ENCODE measurements around the gene KCNH4.

Gene KCNH4

GRCh38 chr17:42181851-42182207 is 887 bp upstream of the KCNH4 start:
- no peak for TF ChIP-seq YY1 (IDR thresholded peaks at IDR 0.05; ENCODE audit: insufficient read depth, insufficient read length)
- no peak for TF ChIP-seq ZNF274 (IDR thresholded peaks at IDR 0.05; ENCODE audit: low read depth, low read length)
- no peak for TF ChIP-seq SUZ12 (IDR thresholded peaks at IDR 0.05; ENCODE audit: extremely low read depth, insufficient read depth, insufficient read length)
- no peak overlapping the region for H3K4me3 ChIP-seq (ENCODE audit: insufficient read length, low read depth)
- DNase-seq (ENCODE audit: low read depth, low spot score): no peak
- H3K9me3 ChIP-seq (ENCODE audit: insufficient read depth, low read length): no peaks in the 10 kb centered on the region
- H3K9ac ChIP-seq (ENCODE audit: insufficient read length, low read depth): no peak overlapping the region
- H3K36me3 ChIP-seq (ENCODE audit: insufficient read depth, insufficient read length, low read length): no peaks in the 10 kb centered on the region
- peaks cover 25% of the 10 kb centered on the region for H3K4me1 ChIP-seq (ENCODE audit: insufficient read depth, insufficient read length)
- peaks cover 84% of the 10 kb centered on the region for H3K27me3 ChIP-seq (ENCODE audit: insufficient read depth, insufficient read length)

- H3K9me3 ChIP-seq (ENCODE audit: insufficient read depth, low read length): no peaks in the 10 kb centered on the region
- no peaks in the 10 kb centered on the region for H3K36me3 ChIP-seq (ENCODE audit: insufficient read depth, insufficient read length, low read length)
- peak overlapping the region; percentile 68 for H3K9ac ChIP-seq (ENCODE audit: insufficient read length, low read depth)
- peaks cover 79% of the 10 kb centered on the region for H3K27me3 ChIP-seq (ENCODE audit: insufficient read depth, insufficient read length)
- H3K4me3 ChIP-seq (ENCODE audit: insufficient read length, low read depth): peak overlapping the region; percentile 55
- H3K4me1 ChIP-seq (ENCODE audit: insufficient read depth, insufficient read length): peaks cover 21% of the 10 kb centered on the region
- DNase-seq (ENCODE audit: low read depth, low spot score): no peak
- no peak for TF ChIP-seq ZNF274 (IDR thresholded peaks at IDR 0.05; ENCODE audit: low read depth, low read length)
- no peak for TF ChIP-seq SUZ12 (IDR thresholded peaks at IDR 0.05; ENCODE audit: extremely low read depth, insufficient read depth, insufficient read length)
- TF ChIP-seq YY1 (IDR thresholded peaks at IDR 0.05; ENCODE audit: insufficient read depth, insufficient read length): no peak
Observed at GRCh38 chr17:42180411-42180921, 476 bp downstream of the KCNH4 start.

GRCh38 chr17:42179911-42180410 is 981 bp downstream of the KCNH4 start:
- no peaks in the 10 kb centered on the region for H3K36me3 ChIP-seq (ENCODE audit: insufficient read depth, insufficient read length, low read length)
- no peak for DNase-seq (ENCODE audit: low read depth, low spot score)
- no peak for TF ChIP-seq SUZ12 (IDR thresholded peaks at IDR 0.05; ENCODE audit: extremely low read depth, insufficient read depth, insufficient read length)
- TF ChIP-seq ZNF274 (IDR thresholded peaks at IDR 0.05; ENCODE audit: low read depth, low read length): no peak
- no peak for TF ChIP-seq YY1 (IDR thresholded peaks at IDR 0.05; ENCODE audit: insufficient read depth, insufficient read length)
- no peaks in the 10 kb centered on the region for H3K9me3 ChIP-seq (ENCODE audit: insufficient read depth, low read length)
- H3K9ac ChIP-seq (ENCODE audit: insufficient read length, low read depth): no peak overlapping the region
- peaks cover 74% of the 10 kb centered on the region for H3K27me3 ChIP-seq (ENCODE audit: insufficient read depth, insufficient read length)
- peak overlapping the region; percentile 55 for H3K4me3 ChIP-seq (ENCODE audit: insufficient read length, low read depth)
- H3K4me1 ChIP-seq (ENCODE audit: insufficient read depth, insufficient read length): peaks cover 16% of the 10 kb centered on the region

- H3K4me3 ChIP-seq (ENCODE audit: insufficient read length, low read depth): no peak overlapping the region
- peaks cover 11% of the 10 kb centered on the region for H3K4me1 ChIP-seq (ENCODE audit: insufficient read depth, insufficient read length)
- no peak for DNase-seq (ENCODE audit: low read depth, low spot score)
- H3K27me3 ChIP-seq (ENCODE audit: insufficient read depth, insufficient read length): peaks cover 67% of the 10 kb centered on the region
- no peak overlapping the region for H3K9ac ChIP-seq (ENCODE audit: insufficient read length, low read depth)
- no peaks in the 10 kb centered on the region for H3K9me3 ChIP-seq (ENCODE audit: insufficient read depth, low read length)
- no peaks in the 10 kb centered on the region for H3K36me3 ChIP-seq (ENCODE audit: insufficient read depth, insufficient read length, low read length)
- TF ChIP-seq YY1 (IDR thresholded peaks at IDR 0.05; ENCODE audit: insufficient read depth, insufficient read length) (no peak), SUZ12 (IDR thresholded peaks at IDR 0.05; ENCODE audit: extremely low read depth, insufficient read depth, insufficient read length) (no peak), ZNF274 (IDR thresholded peaks at IDR 0.05; ENCODE audit: low read depth, low read length) (no peak)
Observed at GRCh38 chr17:42179335-42179734, 1.6 kb downstream of the KCNH4 start.

- TF ChIP-seq SUZ12 (IDR thresholded peaks at IDR 0.05; ENCODE audit: extremely low read depth, insufficient read depth, insufficient read length) (no peak), YY1 (IDR thresholded peaks at IDR 0.05; ENCODE audit: insufficient read depth, insufficient read length) (no peak), ZNF274 (IDR thresholded peaks at IDR 0.05; ENCODE audit: low read depth, low read length) (no peak)
- Histone ChIP-seq H3K4me1 (ENCODE audit: insufficient read depth, insufficient read length) (peaks cover 11% of the 10 kb centered on the region), H3K9me3 (ENCODE audit: insufficient read depth, low read length) (no peaks in the 10 kb centered on the region), H3K4me3 (ENCODE audit: insufficient read length, low read depth) (no peak overlapping the region), H3K9ac (ENCODE audit: insufficient read length, low read depth) (no peak overlapping the region), H3K36me3 (ENCODE audit: insufficient read depth, insufficient read length, low read length) (no peaks in the 10 kb centered on the region), H3K27me3 (ENCODE audit: insufficient read depth, insufficient read length) (peaks cover 63% of the 10 kb centered on the region)
- no peak for DNase-seq (ENCODE audit: low read depth, low spot score)
Observed at GRCh38 chr17:42178817-42179216, 2.1 kb downstream of the KCNH4 start.

GRCh38 chr17:42177684-42178083 is 3.3 kb downstream of the KCNH4 start:
- no peak for TF ChIP-seq SUZ12 (IDR thresholded peaks at IDR 0.05; ENCODE audit: extremely low read depth, insufficient read depth, insufficient read length)
- TF ChIP-seq YY1 (IDR thresholded peaks at IDR 0.05; ENCODE audit: insufficient read depth, insufficient read length): no peak
- no peak for TF ChIP-seq ZNF274 (IDR thresholded peaks at IDR 0.05; ENCODE audit: low read depth, low read length)
- no peaks in the 10 kb centered on the region for H3K36me3 ChIP-seq (ENCODE audit: insufficient read depth, insufficient read length, low read length)
- H3K4me3 ChIP-seq (ENCODE audit: insufficient read length, low read depth): no peak overlapping the region
- H3K9me3 ChIP-seq (ENCODE audit: insufficient read depth, low read length): no peaks in the 10 kb centered on the region
- peaks cover 51% of the 10 kb centered on the region for H3K27me3 ChIP-seq (ENCODE audit: insufficient read depth, insufficient read length)
- no peak overlapping the region for H3K9ac ChIP-seq (ENCODE audit: insufficient read length, low read depth)
- H3K4me1 ChIP-seq (ENCODE audit: insufficient read depth, insufficient read length): peaks cover 9% of the 10 kb centered on the region
- no peak for DNase-seq (ENCODE audit: low read depth, low spot score)

- Histone ChIP-seq H3K36me3 (ENCODE audit: insufficient read depth, insufficient read length, low read length) (no peaks in the 10 kb centered on the region), H3K4me1 (ENCODE audit: insufficient read depth, insufficient read length) (peaks cover 7% of the 10 kb centered on the region), H3K9me3 (ENCODE audit: insufficient read depth, low read length) (no peaks in the 10 kb centered on the region), H3K27me3 (ENCODE audit: insufficient read depth, insufficient read length) (peaks cover 19% of the 10 kb centered on the region), H3K4me3 (ENCODE audit: insufficient read length, low read depth) (no peak overlapping the region), H3K9ac (ENCODE audit: insufficient read length, low read depth) (no peak overlapping the region)
- TF ChIP-seq SUZ12 (IDR thresholded peaks at IDR 0.05; ENCODE audit: extremely low read depth, insufficient read depth, insufficient read length) (no peak), ZNF274 (IDR thresholded peaks at IDR 0.05; ENCODE audit: low read depth, low read length) (no peak), YY1 (IDR thresholded peaks at IDR 0.05; ENCODE audit: insufficient read depth, insufficient read length) (no peak)
- no peak for DNase-seq (ENCODE audit: low read depth, low spot score)
Observed at GRCh38 chr17:42174126-42174783, 6.7 kb downstream of the KCNH4 start.

Measured in NT2/D1 (cell line).